H1 (cell line): Measurements from ENCODE around the gene ETS1. TPM values are rescaled to one million over a fixed set of nuclear protein-coding genes. Genes with fewer than 3 reads are reported as not detected.

Source experiments
- CTCF ChIA-PET: fragments of 300-600 bp; sonication (Branson Sonifier 250); formaldehyde crosslinking; loops from one replicate; lab custom pipeline; 2021; ENCODE audit not compliant: partially characterized antibody; lab: Charles Lee
- POLR2A ChIA-PET: fragments of 300-600 bp; sonication (Branson Sonifier 250); formaldehyde crosslinking; loops from one replicate; lab custom pipeline; 2021; ENCODE audit warnings: inconsistent platforms; ENCODE audit not compliant: partially characterized antibody; lab: Charles Lee
- DNase-seq, 2 experiments: peaks; one replicate each; pipeline versions ENCODE4 v3.0.0 to v3.0.0-alpha.2; 2010 to 2022; ENCODE audit warnings: low spot score in 2 of 2, low read depth in 1 of 2, mixed read lengths in 1 of 2
- FAIRE-seq: peaks from 2 replicates; lab custom pipeline; 2011; peaks lifted over from hg19 to GRCh38; lab: Jason Lieb, UNC
- H2AFZ ChIP-seq: 2 replicates; pipeline ENCODE4 v1.8.1; 2012; ENCODE audit warnings: low read length, inconsistent platforms
- H2AK5ac ChIP-seq: 2 replicates; pipeline ENCODE4 v1.6.1; 2013; ENCODE audit warnings: low read depth, low read length
- H2BK120ac ChIP-seq: replicated peaks from 2 replicates; pipeline ENCODE3; 2013; ENCODE audit warnings: low read depth, low read length, inconsistent platforms
- H2BK12ac ChIP-seq: 2 replicates; pipeline ENCODE4 v1.6.1; 2013; ENCODE audit warnings: low read depth, low read length
- H2BK15ac ChIP-seq: 2 replicates; pipeline ENCODE4 v1.6.1; 2013; ENCODE audit warnings: low read length
- H2BK20ac ChIP-seq: 2 replicates; pipeline ENCODE4 v1.6.1; 2013; ENCODE audit warnings: low read length
- H2BK5ac ChIP-seq: 2 replicates; pipeline ENCODE4 v1.6.1; 2013; ENCODE audit warnings: low read depth, low read length
- H3K14ac ChIP-seq: 2 replicates; pipeline ENCODE4 v1.6.1; 2013; ENCODE audit warnings: inconsistent platforms; ENCODE audit not compliant: insufficient read length
- H3K18ac ChIP-seq: 2 replicates; pipeline ENCODE4 v1.6.1; 2013; ENCODE audit warnings: low read length; ENCODE audit errors: extremely low read depth
- H3K23ac ChIP-seq: 2 replicates; pipeline ENCODE4 v1.6.1; 2013; ENCODE audit warnings: inconsistent platforms; ENCODE audit not compliant: insufficient read length
- H3K23me2 ChIP-seq: 2 replicates; pipeline ENCODE4 v1.6.1; 2013; ENCODE audit warnings: low read depth, low read length
- H3K27ac ChIP-seq: 2 replicates; pipeline ENCODE4 v1.6.1; 2011; ENCODE audit warnings: low read depth, low read length, inconsistent platforms
- H3K27me3 ChIP-seq, 4 experiments: replicated peaks in 1 of 4; 1 replicate in 1 of 4; 2 replicates in 3 of 4; pipeline versions ENCODE4 v1.6.1 to v1.8.1; 2011 to 2013; ENCODE audit warnings: low read length in 3 of 4, mild to moderate bottlenecking in 3 of 4, inconsistent platforms in 2 of 4, mixed read lengths in 2 of 4, moderate library complexity in 1 of 4; ENCODE audit not compliant: control insufficient read depth in 3 of 4, insufficient read depth in 3 of 4; ENCODE audit errors: extremely low read depth in 1 of 4
- H3K36me3 ChIP-seq, 4 experiments: 2 replicates each; pipeline versions ENCODE4 v1.6.1 to v1.8.1; 2011 to 2013; ENCODE audit warnings: mild to moderate bottlenecking in 4 of 4, low read length in 3 of 4, moderate library complexity in 2 of 4, control low read depth in 1 of 4, inconsistent platforms in 1 of 4; ENCODE audit not compliant: insufficient read depth in 4 of 4, control insufficient read depth in 2 of 4
- H3K4ac ChIP-seq: replicated peaks from 2 replicates; pipeline ENCODE3; 2013; ENCODE audit warnings: low read length, low read depth, mixed read lengths, inconsistent platforms; ENCODE audit not compliant: insufficient read length
- H3K4me1 ChIP-seq, 4 experiments: replicated peaks in 1 of 4; 1 replicate in 1 of 4; 2 replicates in 3 of 4; pipeline versions ENCODE4 v1.6.1 to v1.8.1; 2011 to 2013; ENCODE audit warnings: low read length in 3 of 4, inconsistent platforms in 2 of 4, mixed read lengths in 1 of 4; ENCODE audit not compliant: insufficient read depth in 4 of 4, control insufficient read depth in 3 of 4
- H3K4me2 ChIP-seq, 2 experiments: 2 replicates each; pipeline versions ENCODE4 v1.6.1 to v1.8.1; 2011 to 2013; ENCODE audit warnings: low read depth in 2 of 2, low read length in 2 of 2, control low read depth in 1 of 2, inconsistent platforms in 1 of 2, mild to moderate bottlenecking in 1 of 2; ENCODE audit not compliant: insufficient read depth in 1 of 2
- H3K4me3 ChIP-seq, 4 experiments: fragments of 200-600, 300-600 bp in 1 of 4; sonication (generic), shearing (Covaris generic), sonication (Bioruptor Twin) in 1 of 4; 2 replicates each; pipeline versions ENCODE4 v1.5.1 to v1.8.1; 2011 to 2016; ENCODE audit warnings: low read length in 4 of 4, low read depth in 3 of 4, control low read depth in 2 of 4, inconsistent platforms in 2 of 4, mild to moderate bottlenecking in 2 of 4, mixed read lengths in 1 of 4, moderate library complexity in 1 of 4; ENCODE audit not compliant: insufficient read depth in 2 of 4; ENCODE audit errors: extremely low read depth in 1 of 4
- H3K56ac ChIP-seq: replicated peaks from 2 replicates; pipeline ENCODE3; 2013; ENCODE audit warnings: low read depth, mild to moderate bottlenecking, mixed read lengths, low read length, inconsistent platforms; ENCODE audit not compliant: insufficient read length
- H3K79me1 ChIP-seq: 2 replicates; pipeline ENCODE4 v1.6.1; 2013; ENCODE audit warnings: low read depth, low read length, control low read depth
- H3K79me2 ChIP-seq, 2 experiments: 2 replicates each; pipeline versions ENCODE4 v1.6.1 to v1.8.1; 2012 to 2013; ENCODE audit warnings: low read length in 2 of 2, mild to moderate bottlenecking in 2 of 2, inconsistent platforms in 1 of 2; ENCODE audit not compliant: insufficient read depth in 2 of 2, control insufficient read depth in 1 of 2
- H3K9ac ChIP-seq, 4 experiments: replicated peaks in 1 of 4; 1 replicate in 1 of 4; 2 replicates in 3 of 4; pipeline versions ENCODE4 v1.6.1 to v1.8.1; 2011 to 2013; ENCODE audit warnings: low read depth in 3 of 4, low read length in 3 of 4, control low read depth in 2 of 4, mild to moderate bottlenecking in 2 of 4, moderate library complexity in 2 of 4, inconsistent platforms in 1 of 4; ENCODE audit errors: extremely low read depth in 1 of 4
- H3K9me3 ChIP-seq, 2 experiments: 2 replicates each; pipeline versions ENCODE4 v1.6.1 to v1.8.1; 2012 to 2013; ENCODE audit warnings: mild to moderate bottlenecking in 2 of 2, moderate library complexity in 2 of 2, control low read depth in 1 of 2, inconsistent platforms in 1 of 2, low read depth in 1 of 2, low read length in 1 of 2, mixed read lengths in 1 of 2; ENCODE audit not compliant: insufficient read depth in 2 of 2
- H4K20me1 ChIP-seq, 2 experiments: replicated peaks in 1 of 2; 2 replicates each; pipeline versions ENCODE3 to v1.8.1; 2011 to 2013; ENCODE audit warnings: inconsistent platforms in 2 of 2, low read length in 2 of 2, mild to moderate bottlenecking in 1 of 2; ENCODE audit not compliant: insufficient read depth in 2 of 2, control insufficient read depth in 1 of 2
- H4K5ac ChIP-seq: 2 replicates; pipeline ENCODE4 v1.6.1; 2013; ENCODE audit warnings: low read length, low read depth, mixed read lengths, inconsistent platforms; ENCODE audit not compliant: insufficient read length
- H4K8ac ChIP-seq: 2 replicates; pipeline ENCODE4 v1.8.0; 2013; ENCODE audit warnings: mild to moderate bottlenecking, moderate library complexity, low read length, inconsistent platforms; ENCODE audit not compliant: insufficient read depth; ENCODE audit errors: extremely low read depth
- H4K91ac ChIP-seq: replicated peaks from 2 replicates; pipeline ENCODE3; 2013; ENCODE audit warnings: low read length, mixed read lengths, inconsistent platforms; ENCODE audit not compliant: insufficient read length
- E2F6 ChIP-seq: IDR thresholded peaks from 2 replicates; pipeline ENCODE4 v1.6.1; 2012; ENCODE audit warnings: inconsistent platforms
- HDAC2 ChIP-seq, 2 experiments: fragments of 300-600 bp in 1 of 2; sonication (generic) in 1 of 2; IDR thresholded peaks; 2 replicates each; pipeline ENCODE4 v1.6.1; 2011 to 2012; ENCODE audit warnings: low read depth in 2 of 2, low read length in 2 of 2, mild to moderate bottlenecking in 2 of 2, moderate library complexity in 2 of 2, borderline replicate concordance in 1 of 2, inconsistent platforms in 1 of 2
- KDM1A ChIP-seq: fragments of 200-600, 300-600 bp; sonication (generic); IDR thresholded peaks from 2 replicates; pipeline ENCODE4 v1.7.1; 2016; ENCODE audit warnings: mild to moderate bottlenecking, low read length, borderline replicate concordance
- SIN3A ChIP-seq, 2 experiments: IDR thresholded peaks in 1 of 2; conservative IDR thresholded peaks in 1 of 2; 2 replicates each; pipeline ENCODE4 v1.6.1; 2011 to 2012; ENCODE audit warnings: low read length in 2 of 2, improper control_type of control experiment in 1 of 2, low read depth in 1 of 2, mild to moderate bottlenecking in 1 of 2
- WGBS, 2 experiments: shearing (Covaris generic) in 1 of 2; methylation state at CpG; one replicate each; pipeline versions ENCODE4 v1.1.6 to v1.1.7; 2013 to 2015; ENCODE audit warnings: low lambda C conversion rate in 2 of 2, mixed read lengths in 2 of 2, inconsistent platforms in 1 of 2, low coverage in 1 of 2, missing lambda C conversion rate in 1 of 2; ENCODE audit not compliant: insufficient replicate concordance in 2 of 2, insufficient coverage in 1 of 2, insufficient read length in 1 of 2; ENCODE audit errors: extremely low coverage in 1 of 2, missing lambda C conversion rate in 1 of 2; 5-methylcytosine and 5-hydroxymethylcytosine counted together
- polyA plus RNA-seq, 7 experiments: library from polyadenylated mRNA; depleted of rRNA in 3 of 7; stranded (reverse) in 5 of 7; unstranded in 2 of 7; fragments of >200 nt in 5 of 7; fragments of 200-250 nt in 2 of 7; gene quantifications; 1 replicate in 5 of 7; 2 replicates in 1 of 7; 4 replicates in 1 of 7; pipeline versions ENCODE4 v1.2.1 to v1.2.3, GENCODE V29; 2011 to 2013; ENCODE audit warnings: missing spikeins in 2 of 7, mixed read lengths in 2 of 7
- total RNA-seq: library from RNA; stranded (reverse); fragmentation: NEBNext Ultra II Directional; extraction: Animal tissue kit (Norgen Biotek cat#: 25700); gene quantifications from 2 replicates; pipeline ENCODE4 v1.2.1, GENCODE V29; 2021

ETS1 gene
- total and polyA plus RNA-seq, 2 of the 8 experiments (the other 6 are each of a cell fraction or from before 2014, with no cell fraction given): 10.0 to 35.3 TPM

- 0 out of 2 replicates have a peak overlapping the region, but pooled peaks have one; percentile 11 for H2AFZ ChIP-seq
- FAIRE-seq: no peak
These were observed 65.7 kb downstream of the ETS1 start for GRCh38 chr11:128521682-128522054.

More at GRCh38 chr11:128521682-128522054, 65.7 kb downstream of the ETS1 start:
- H3K23ac ChIP-seq: no peak overlapping the region
- peaks cover 0 to 4% (median 1%) of the 10 kb centered on the region in 4 experiments; a peak in 4 of 7 replicates for H3K4me1 ChIP-seq
- no peaks in the 10 kb centered on the region for H3K9me3 ChIP-seq
- no peak overlapping the region for H3K14ac ChIP-seq
- no peaks in the 10 kb centered on the region for H3K79me1 ChIP-seq
- no peak overlapping the region; the same call in 1 of the 2 replicates for H3K18ac ChIP-seq
- peak in 1 of 2 experiments; percentile 61 for DNase-seq
- no peak overlapping the region for H3K4ac ChIP-seq
- H3K23me2 ChIP-seq: peaks cover 5% of the 10 kb centered on the region; the same call in 1 of the 2 replicates
- H4K5ac ChIP-seq: no peak overlapping the region
- no peak overlapping the region for H3K9ac ChIP-seq
- H2BK120ac ChIP-seq: no peak overlapping the region
- WGBS, 2 experiments: 4% methylated on average over 19 of the region's 19 CpGs; no CpG with 5 or more reads in 1 of the 2 experiments
- H4K91ac ChIP-seq: no peak overlapping the region
- ChIA-PET CTCF (interaction anchor here (0.6 to 1.4 kb wide), 3 partner anchors 17 to 133 kb away, joined by 3 read pairs; no protein-coding TSS in a partner anchor), POLR2A (no interaction called here)
- no peak overlapping the region for H2BK12ac ChIP-seq
- H2AK5ac ChIP-seq: no peak overlapping the region
- H3K56ac ChIP-seq: no peak overlapping the region
- TF ChIP-seq HDAC2 (IDR thresholded peaks at IDR 0.05; ENCODE audit: borderline replicate concordance in 1 of 2, low read depth in 2 of 2, low read length in 2 of 2) (0 out of 4 replicates have a peak, but pooled peaks of 1 of the 2 experiments have one; percentile 8), KDM1A (no peak), SIN3A (conservative IDR thresholded peaks at IDR 0.05 in 1 of 2, IDR thresholded peaks at IDR 0.05 in 1 of 2; ENCODE audit: low read depth in 1 of 2, low read length in 2 of 2) (0 out of 4 replicates have a peak, but pooled peaks of 1 of the 2 experiments have one; percentile 11), E2F6 (no peak)
- no peaks in the 10 kb centered on the region for H3K36me3 ChIP-seq
- H2BK5ac ChIP-seq: no peak overlapping the region
- peak overlapping the region; percentile 73 to 90 for H3K4me2 ChIP-seq
- H3K27me3 ChIP-seq: peaks cover 0 to 28% (median 13%) of the 10 kb centered on the region in 4 experiments; a peak in 6 of 7 replicates
- H2BK15ac ChIP-seq: no peak overlapping the region
- no peak overlapping the region for H3K27ac ChIP-seq
- no peak overlapping the region for H4K8ac ChIP-seq
- H3K79me2 ChIP-seq: peaks cover 0 to 5% of the 10 kb centered on the region in 2 experiments; a peak in 1 of 4 replicates
- peaks cover 0 to 1% of the 10 kb centered on the region in 2 experiments for H4K20me1 ChIP-seq
- no peak overlapping the region for H2BK20ac ChIP-seq
- H3K4me3 ChIP-seq: peak overlapping the region; percentile 69 to 84 (median 72)
